Measurements from ENCODE around the gene MAST3.

The MAST3 gene

DNA sequence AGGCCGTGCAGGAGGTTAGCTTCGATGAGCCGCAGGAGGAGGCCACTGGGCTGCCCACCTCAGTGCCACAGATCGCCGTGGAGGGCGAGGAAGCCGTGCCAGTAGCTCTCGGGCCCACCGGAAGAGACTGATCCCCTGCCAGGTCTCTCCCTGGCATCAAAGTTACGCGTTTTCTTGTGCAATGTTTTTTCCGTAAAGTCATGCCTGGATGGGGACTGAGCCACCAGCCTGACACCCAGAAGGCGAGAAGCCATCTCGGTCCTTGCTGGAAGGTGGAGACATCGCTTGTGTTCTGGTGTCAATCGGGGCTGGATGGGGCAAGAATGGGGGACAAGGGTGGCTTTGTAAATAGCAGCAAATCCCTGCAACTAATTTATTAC lies 52.0 kb downstream of the MAST3 start:
- no peak for DNase-seq
- WGBS (ENCODE audit: insufficient coverage), result 99% methylated on average over 13 of the region's 16 CpGs
- POLR2A ChIA-PET, result interaction anchor here (0.6 kb wide), 1 partner anchor 579 kb away, joined by 3 read pairs; no protein-coding TSS in a partner anchor

DNA sequence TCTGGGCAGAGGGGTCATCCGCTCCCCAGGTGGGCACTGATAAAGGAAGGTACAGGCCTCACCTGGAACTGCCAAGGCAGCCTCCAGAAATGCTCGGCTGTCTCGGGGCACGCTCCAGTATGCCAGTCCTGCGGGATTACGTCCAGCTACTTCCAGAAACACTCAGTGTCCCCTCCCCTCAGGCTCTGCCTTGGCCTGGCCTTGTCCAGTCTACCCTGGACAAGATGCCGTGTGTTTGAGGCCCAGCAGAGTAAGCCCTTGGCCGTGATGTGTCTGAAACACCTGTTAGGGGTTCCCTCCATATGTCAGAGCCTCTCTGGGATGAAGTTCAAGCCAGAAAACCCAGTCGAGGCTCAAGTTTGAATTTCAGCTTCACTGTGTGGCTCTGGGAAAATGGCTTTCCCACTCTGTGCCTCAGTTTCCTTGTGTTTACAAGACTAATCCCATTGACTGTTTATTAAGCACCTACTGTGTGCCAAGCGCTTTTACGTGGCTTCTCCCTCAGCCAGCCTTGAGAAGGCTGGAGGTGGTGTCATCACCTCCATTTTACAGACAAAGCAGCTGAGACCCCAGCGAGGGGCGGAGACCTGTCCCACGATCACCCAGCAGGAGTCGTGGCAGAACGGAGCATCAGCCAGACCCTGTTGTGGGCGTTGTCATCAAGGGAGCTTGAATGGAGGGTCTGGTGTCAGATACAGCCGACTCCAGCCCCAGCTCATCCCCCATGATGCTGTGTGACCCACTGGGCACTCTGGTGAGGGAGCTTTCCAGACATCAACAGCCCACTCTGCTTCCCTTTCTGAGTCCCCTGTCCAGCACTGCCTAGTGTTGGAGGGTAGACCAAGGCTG lies 53.4 kb downstream of the MAST3 start:
- POLR2A ChIA-PET, result no interaction called here
- Histone ChIP-seq H3K36me3 (ENCODE audit: control insufficient read depth in 4 of 4, insufficient read depth in 4 of 4, low read length in 3 of 4) (peaks cover 0 to 32% (median 12%) of the 10 kb centered on the region in 4 experiments), H3K9me3 (ENCODE audit: control extremely low read depth in 1 of 5, control insufficient read depth in 4 of 5, insufficient read depth in 2 of 5, low read depth in 1 of 5, low read length in 4 of 5) (no peaks in the 10 kb centered on the region), H3K27me3 (replicated peaks in 2 of 5; ENCODE audit: control insufficient read depth in 4 of 5, insufficient read depth in 5 of 5, low read length in 4 of 5) (no peaks in the 10 kb centered on the region), H3K27ac (ENCODE audit: insufficient read depth in 1 of 2, low read depth in 1 of 2, low read length in 2 of 2, poor library complexity in 1 of 2, severe bottlenecking in 2 of 2) (peak overlapping the region in 1 of 2 experiments; percentile 99), H3K4me3 (ENCODE audit: control insufficient read depth in 1 of 7, extremely low read depth in 1 of 7, insufficient read depth in 4 of 7, low read depth in 2 of 7, low read length in 6 of 7) (peak overlapping the region in 2 of 7 experiments; percentile 80 to 92), H3K4me1 (ENCODE audit: control extremely low read depth in 1 of 4, control insufficient read depth in 4 of 4, insufficient read depth in 4 of 4, low read length in 3 of 4) (peaks cover 0 to 32% (median 24%) of the 10 kb centered on the region in 4 experiments)
- no peak for DNase-seq
- 96% methylated on average over 16 of the region's 18 CpGs for WGBS (ENCODE audit: insufficient coverage)
- CTCF ChIA-PET, result interaction anchor here (0.8 to 2.7 kb wide), 11 partner anchors 9 to 178 kb away, joined by 3 to 25 read pairs (median 5); no protein-coding TSS in a partner anchor

More for the DNA sequence above, 52.0 kb downstream of the MAST3 start:
- CTCF ChIA-PET, result interaction anchor here (0.6 to 1.5 kb wide), 4 partner anchors 18 to 42 kb away, joined by 3 to 5 read pairs (median 4); no protein-coding TSS in a partner anchor
- H3K9me3 ChIP-seq (ENCODE audit: control extremely low read depth in 1 of 5, control insufficient read depth in 4 of 5, insufficient read depth in 2 of 5, low read depth in 1 of 5, low read length in 4 of 5), result no peaks in the 10 kb centered on the region
- H3K36me3 ChIP-seq (ENCODE audit: control insufficient read depth in 4 of 4, insufficient read depth in 4 of 4, low read length in 3 of 4), result peaks cover 5 to 38% (median 20%) of the 10 kb centered on the region in 4 experiments
- H3K27ac ChIP-seq (ENCODE audit: insufficient read depth in 1 of 2, low read depth in 1 of 2, low read length in 2 of 2, poor library complexity in 1 of 2, severe bottlenecking in 2 of 2), result no peak overlapping the region
- no peaks in the 10 kb centered on the region for H3K27me3 ChIP-seq (replicated peaks in 2 of 5; ENCODE audit: control insufficient read depth in 4 of 5, insufficient read depth in 5 of 5, low read length in 4 of 5)
- peaks cover 0 to 23% (median 21%) of the 10 kb centered on the region in 4 experiments for H3K4me1 ChIP-seq (ENCODE audit: control extremely low read depth in 1 of 4, control insufficient read depth in 4 of 4, insufficient read depth in 4 of 4, low read length in 3 of 4)
- H3K4me3 ChIP-seq (ENCODE audit: control insufficient read depth in 1 of 7, extremely low read depth in 1 of 7, insufficient read depth in 4 of 7, low read depth in 2 of 7, low read length in 6 of 7), result no peak overlapping the region

GRCh38 chr19:18152442-18152816 lies 54.9 kb downstream of the MAST3 start:
- POLR2A ChIA-PET, result interaction anchor here (0.6 to 1.2 kb wide), 2 partner anchors 40 to 178 kb away, joined by 3 read pairs; partner anchors contain the start of gene MPV17L2
- WGBS (ENCODE audit: insufficient coverage), result under 1% methylated on average over 22 of the region's 22 CpGs
- no peaks in the 10 kb centered on the region for H3K27me3 ChIP-seq (replicated peaks in 2 of 5; ENCODE audit: control insufficient read depth in 4 of 5, insufficient read depth in 5 of 5, low read length in 4 of 5)
- H3K9me3 ChIP-seq (ENCODE audit: control extremely low read depth in 1 of 5, control insufficient read depth in 4 of 5, insufficient read depth in 2 of 5, low read depth in 1 of 5, low read length in 4 of 5), result no peaks in the 10 kb centered on the region
- CTCF ChIA-PET, result interaction anchor here (1.1 to 2.7 kb wide), 7 partner anchors 11 to 40 kb away, joined by 3 to 25 read pairs (median 5); no protein-coding TSS in a partner anchor
- DNase-seq, result peak; percentile 99 to 100 (median 99)
- peaks cover 0 to 38% (median 9%) of the 10 kb centered on the region in 4 experiments for H3K36me3 ChIP-seq (ENCODE audit: control insufficient read depth in 4 of 4, insufficient read depth in 4 of 4, low read length in 3 of 4)
- peak overlapping the region; percentile 66 to 92 (median 82) for H3K4me3 ChIP-seq (ENCODE audit: control insufficient read depth in 1 of 7, extremely low read depth in 1 of 7, insufficient read depth in 4 of 7, low read depth in 2 of 7, low read length in 6 of 7)
- peaks cover 0 to 46% (median 33%) of the 10 kb centered on the region in 4 experiments for H3K4me1 ChIP-seq (ENCODE audit: control extremely low read depth in 1 of 4, control insufficient read depth in 4 of 4, insufficient read depth in 4 of 4, low read length in 3 of 4)
- peak overlapping the region; percentile 98 to 99 for H3K27ac ChIP-seq (ENCODE audit: insufficient read depth in 1 of 2, low read depth in 1 of 2, low read length in 2 of 2, poor library complexity in 1 of 2, severe bottlenecking in 2 of 2)

DNA sequence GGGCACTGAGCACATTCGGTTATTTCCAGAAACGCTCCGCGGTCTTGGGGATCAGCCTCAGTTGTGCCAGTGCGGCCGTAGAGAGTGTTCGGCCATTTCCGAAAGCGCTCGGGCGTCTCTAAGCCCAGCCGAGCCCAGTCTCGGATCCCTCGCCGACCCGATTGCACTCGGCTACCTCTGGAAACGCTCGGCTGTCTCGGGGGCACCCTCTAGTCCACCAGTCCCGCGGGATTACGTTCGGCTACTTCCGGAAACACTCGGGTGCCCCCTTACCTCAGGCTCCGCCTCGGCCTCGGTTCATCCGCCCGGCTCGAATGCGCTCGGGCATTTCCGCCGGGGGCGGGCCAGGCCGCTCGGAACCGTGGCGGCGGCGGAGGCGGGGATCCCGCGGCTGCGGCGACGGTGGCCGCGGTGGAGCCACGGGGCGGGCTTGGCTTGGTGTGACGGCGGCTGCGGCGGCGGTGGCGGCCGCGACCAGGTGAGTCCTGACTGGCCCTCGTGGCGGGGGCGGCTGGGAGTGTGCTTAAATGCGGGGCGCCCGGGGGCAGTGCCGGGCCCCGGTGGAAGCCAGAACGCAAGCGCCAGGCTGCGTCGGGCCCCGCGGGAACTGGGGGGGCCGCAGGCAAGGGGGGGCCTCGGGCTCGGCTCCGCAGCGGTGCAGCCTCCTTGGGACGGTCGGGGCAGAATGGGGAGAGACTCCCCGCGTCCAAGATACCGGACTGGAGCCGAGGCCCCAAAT lies 55.4 kb downstream of the MAST3 start, which contains the start of gene PIK3R2:
Gene PIK3R2 (plus strand): TSS at position 347 of the 739 bp plus-strand sequence. CDS start 2,717 bp downstream, outside the sequence.
- peaks cover 0 to 37% (median 9%) of the 10 kb centered on the region in 4 experiments for H3K36me3 ChIP-seq (ENCODE audit: control insufficient read depth in 4 of 4, insufficient read depth in 4 of 4, low read length in 3 of 4)
- peak; percentile 98 to 99 (median 99) for DNase-seq
- ChIA-PET POLR2A (interaction anchor here (1.2 kb wide), 1 partner anchor 40 kb away, joined by 3 read pairs; the partner anchor contains the start of gene MPV17L2), CTCF (interaction anchor here (1.1 to 2.7 kb wide), 7 partner anchors 11 to 41 kb away, joined by 3 to 25 read pairs (median 5); no protein-coding TSS in a partner anchor)
- peak within 1 kb of the TSS; percentile 66 to 92 (median 82) for H3K4me3 ChIP-seq (ENCODE audit: control insufficient read depth in 1 of 7, extremely low read depth in 1 of 7, insufficient read depth in 4 of 7, low read depth in 2 of 7, low read length in 6 of 7)
- no peaks in the 10 kb centered on the region for H3K9me3 ChIP-seq (ENCODE audit: control extremely low read depth in 1 of 5, control insufficient read depth in 4 of 5, insufficient read depth in 2 of 5, low read depth in 1 of 5, low read length in 4 of 5)
- H3K27ac ChIP-seq (ENCODE audit: insufficient read depth in 1 of 2, low read depth in 1 of 2, low read length in 2 of 2, poor library complexity in 1 of 2, severe bottlenecking in 2 of 2), result peak within 1 kb of the TSS; percentile 98 to 99
- 0% methylated on average over 59 of the region's 86 CpGs for WGBS (ENCODE audit: insufficient coverage)
- peaks cover 0 to 51% (median 36%) of the 10 kb centered on the region in 4 experiments for H3K4me1 ChIP-seq (ENCODE audit: control extremely low read depth in 1 of 4, control insufficient read depth in 4 of 4, insufficient read depth in 4 of 4, low read length in 3 of 4)
- H3K27me3 ChIP-seq (replicated peaks in 2 of 5; ENCODE audit: control insufficient read depth in 4 of 5, insufficient read depth in 5 of 5, low read length in 4 of 5), result no peaks in the 10 kb centered on the region

- POLR2A ChIA-PET, result no interaction called here
- WGBS (ENCODE audit: insufficient coverage), result 2% methylated on average over 37 of the region's 38 CpGs
- H3K36me3 ChIP-seq (ENCODE audit: control insufficient read depth in 4 of 4, insufficient read depth in 4 of 4, low read length in 3 of 4), result peaks cover 0 to 40% (median 10%) of the 10 kb centered on the region in 4 experiments
- no peaks in the 10 kb centered on the region for H3K27me3 ChIP-seq (replicated peaks in 2 of 5; ENCODE audit: control insufficient read depth in 4 of 5, insufficient read depth in 5 of 5, low read length in 4 of 5)
- peak overlapping the region; percentile 61 to 92 (median 81) for H3K4me3 ChIP-seq (ENCODE audit: control insufficient read depth in 1 of 7, extremely low read depth in 1 of 7, insufficient read depth in 4 of 7, low read depth in 2 of 7, low read length in 6 of 7)
- peak overlapping the region; percentile 54 to 99 for H3K27ac ChIP-seq (ENCODE audit: insufficient read depth in 1 of 2, low read depth in 1 of 2, low read length in 2 of 2, poor library complexity in 1 of 2, severe bottlenecking in 2 of 2)
- peak in 1 of 3 donors; percentile 36 for DNase-seq
- CTCF ChIA-PET, result interaction anchor here (1.5 kb wide), 1 partner anchor 13 kb away, joined by 4 read pairs; no protein-coding TSS in a partner anchor
- no peaks in the 10 kb centered on the region for H3K9me3 ChIP-seq (ENCODE audit: control extremely low read depth in 1 of 5, control insufficient read depth in 4 of 5, insufficient read depth in 2 of 5, low read depth in 1 of 5, low read length in 4 of 5)
- peaks cover 0 to 52% (median 36%) of the 10 kb centered on the region in 4 experiments for H3K4me1 ChIP-seq (ENCODE audit: control extremely low read depth in 1 of 4, control insufficient read depth in 4 of 4, insufficient read depth in 4 of 4, low read length in 3 of 4)
Measured at GRCh38 chr19:18153556-18154134, 56.1 kb downstream of the MAST3 start.
